Spleen (tissue), 7 donors: ENCODE results near the gene SERPINC1.

Experiments
- POLR2A ChIP-seq, 3 donors: fragments of 450-650 bp; IDR thresholded peaks; one replicate each; pipeline ENCODE4 v1.5.1; 2017; ENCODE audit warnings: antibody characterized with exemption in 3 of 3, mild to moderate bottlenecking in 1 of 3
- POLR2AphosphoS5 ChIP-seq, 3 donors: sonication (generic); formaldehyde crosslinking; IDR thresholded peaks; one replicate each; pipeline ENCODE4 v1.5.1; 2017; ENCODE audit warnings: antibody characterized with exemption in 3 of 3
- TF ChIP-seq, protein P1 (sequence below), 11 experiments: fragments of 200-600 bp in 7 of 11; fragments of 450-650 bp in 4 of 11; sonication (generic) in 4 of 11; IDR thresholded peaks in 8 of 11; conservative IDR thresholded peaks in 3 of 11; 1 replicate in 7 of 11; 2 replicates in 4 of 11; pipeline versions ENCODE4 v1.4.0 to v1.8.0; 2016 to 2021; ENCODE audit warnings: antibody characterized with exemption in 11 of 11, inconsistent platforms in 4 of 11, mild to moderate bottlenecking in 1 of 11
- donor health status: DM: no; HTN: no; CAD: no; lungs with moderate emphysema.
- donor health status: DM: no; HTN: no; CAD: no.
- donor health status: DM: no; HTN: no; CAD: no.

DNA sequence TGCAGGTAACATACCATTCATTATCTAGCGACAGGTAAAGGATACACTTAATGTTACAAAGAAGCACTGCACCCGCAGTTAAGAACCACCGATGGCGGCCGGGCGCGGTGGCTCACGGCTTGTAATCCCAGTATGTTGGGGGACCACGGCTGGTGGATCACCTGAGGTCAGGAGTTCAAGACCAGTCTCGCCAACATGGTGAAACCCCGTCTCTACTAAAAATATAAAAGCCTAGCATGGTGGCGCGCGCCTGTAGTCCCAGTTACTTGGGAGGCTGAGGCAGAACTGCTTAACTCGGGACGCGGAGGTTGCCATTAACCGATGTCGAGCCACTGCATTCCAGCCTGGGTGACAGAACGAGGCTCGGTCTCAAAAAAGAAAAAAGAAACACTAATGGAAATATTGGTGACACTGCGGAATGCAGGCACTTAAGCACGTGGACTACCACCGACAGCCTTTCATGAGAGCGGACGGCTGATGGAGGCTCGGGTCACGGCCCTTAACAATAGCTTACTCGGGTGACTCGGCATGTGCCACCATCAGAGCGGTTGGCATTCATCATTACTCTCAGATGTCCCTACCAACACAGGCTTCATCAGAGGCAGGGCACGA is 49.9 kb downstream of the SERPINC1 start:
- TF ChIP-seq, protein P1, sequence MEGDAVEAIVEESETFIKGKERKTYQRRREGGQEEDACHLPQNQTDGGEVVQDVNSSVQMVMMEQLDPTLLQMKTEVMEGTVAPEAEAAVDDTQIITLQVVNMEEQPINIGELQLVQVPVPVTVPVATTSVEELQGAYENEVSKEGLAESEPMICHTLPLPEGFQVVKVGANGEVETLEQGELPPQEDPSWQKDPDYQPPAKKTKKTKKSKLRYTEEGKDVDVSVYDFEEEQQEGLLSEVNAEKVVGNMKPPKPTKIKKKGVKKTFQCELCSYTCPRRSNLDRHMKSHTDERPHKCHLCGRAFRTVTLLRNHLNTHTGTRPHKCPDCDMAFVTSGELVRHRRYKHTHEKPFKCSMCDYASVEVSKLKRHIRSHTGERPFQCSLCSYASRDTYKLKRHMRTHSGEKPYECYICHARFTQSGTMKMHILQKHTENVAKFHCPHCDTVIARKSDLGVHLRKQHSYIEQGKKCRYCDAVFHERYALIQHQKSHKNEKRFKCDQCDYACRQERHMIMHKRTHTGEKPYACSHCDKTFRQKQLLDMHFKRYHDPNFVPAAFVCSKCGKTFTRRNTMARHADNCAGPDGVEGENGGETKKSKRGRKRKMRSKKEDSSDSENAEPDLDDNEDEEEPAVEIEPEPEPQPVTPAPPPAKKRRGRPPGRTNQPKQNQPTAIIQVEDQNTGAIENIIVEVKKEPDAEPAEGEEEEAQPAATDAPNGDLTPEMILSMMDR (IDR thresholded peaks at IDR 0.05 in 8 of 11, conservative IDR thresholded peaks at IDR 0.05 in 3 of 11): no peak
- TF ChIP-seq POLR2A (IDR thresholded peaks at IDR 0.05) (no peak), POLR2AphosphoS5 (IDR thresholded peaks at IDR 0.05) (no peak)
